ENCODE results near the gene ZMYM4.

The ZMYM4 gene

GRCh38 chr1:35278886-35279554 lies 10.5 kb downstream of the ZMYM4 start:
- DNase-seq: no peak

- DNase-seq: no peak
These were observed 11.0 kb downstream of the ZMYM4 start for GRCh38 chr1:35279555-35279904.

- no peak for DNase-seq
These were observed 11.5 kb downstream of the ZMYM4 start for GRCh38 chr1:35280006-35280405.

- no peak for DNase-seq
These were observed 13.1 kb downstream of the ZMYM4 start for GRCh38 chr1:35281565-35281964.

GRCh38 chr1:35282172-35282571 lies 13.7 kb downstream of the ZMYM4 start:
- no peak for DNase-seq

GRCh38 chr1:35284852-35285251 lies 16.3 kb downstream of the ZMYM4 start:
- no peak for DNase-seq

GRCh38 chr1:35285771-35286606 lies 17.5 kb downstream of the ZMYM4 start:
- DNase-seq: no peak

- DNase-seq: no peak
These were observed 19.5 kb downstream of the ZMYM4 start for GRCh38 chr1:35287807-35288640.

GRCh38 chr1:35288761-35289160 lies 20.3 kb downstream of the ZMYM4 start:
- DNase-seq: no peak

- DNase-seq: no peak
These were observed 21.9 kb downstream of the ZMYM4 start for GRCh38 chr1:35290452-35290851.

GRCh38 chr1:35294809-35295208 lies 26.3 kb downstream of the ZMYM4 start:
- no peak for DNase-seq

GRCh38 chr1:35297886-35298285 lies 29.4 kb downstream of the ZMYM4 start:
- no peak for DNase-seq

GRCh38 chr1:35298464-35298863 lies 30.0 kb downstream of the ZMYM4 start:
- no peak for DNase-seq

GRCh38 chr1:35300376-35300775 lies 31.9 kb downstream of the ZMYM4 start:
- DNase-seq: no peak

- DNase-seq: no peak
These were observed 33.3 kb downstream of the ZMYM4 start for GRCh38 chr1:35301674-35302392.

GRCh38 chr1:35305383-35305782 lies 36.9 kb downstream of the ZMYM4 start:
- no peak for DNase-seq

- DNase-seq: no peak
These were observed 47.1 kb downstream of the ZMYM4 start for GRCh38 chr1:35315649-35316048.

GRCh38 chr1:35316264-35316663 lies 47.8 kb downstream of the ZMYM4 start:
- no peak for DNase-seq

- no peak for DNase-seq
These were observed 51.6 kb downstream of the ZMYM4 start for GRCh38 chr1:35319988-35320713.

- DNase-seq: no peak
These were observed 52.4 kb downstream of the ZMYM4 start for GRCh38 chr1:35320937-35321336.

GRCh38 chr1:35324486-35324885 lies 56.0 kb downstream of the ZMYM4 start:
- no peak for DNase-seq

GRCh38 chr1:35326246-35326866 lies 57.8 kb downstream of the ZMYM4 start:
- no peak for DNase-seq
